Muscle of leg (tissue), 11 donors: ENCODE data around the gene BARX1. TPM values are rescaled to one million over a fixed set of nuclear protein-coding genes. Genes with fewer than 3 reads are reported as not detected.

ENCODE experiments used
- DNase-seq: peaks from one replicate; pipeline ENCODE4 v3.0.0; 2013
- H3K27ac ChIP-seq: one replicate; pipeline ENCODE4 v1.5.1; 2013; ENCODE audit warnings: mild to moderate bottlenecking, low read length, control low read depth
- H3K27me3 ChIP-seq: one replicate; pipeline ENCODE4 v1.6.1; 2013; ENCODE audit warnings: low read length; ENCODE audit not compliant: control insufficient read depth, insufficient read depth
- H3K36me3 ChIP-seq: one replicate; pipeline ENCODE4 v1.6.1; 2013; ENCODE audit warnings: low read length; ENCODE audit not compliant: control insufficient read depth, insufficient read depth
- H3K4me1 ChIP-seq: one replicate; pipeline ENCODE4 v1.6.1; 2013; ENCODE audit warnings: low read length; ENCODE audit not compliant: control insufficient read depth, insufficient read depth
- H3K4me3 ChIP-seq: one replicate; pipeline ENCODE4 v1.5.1; 2013; ENCODE audit warnings: low read length, control low read depth
- H3K9me3 ChIP-seq: replicated peaks from 2 replicates; pipeline ENCODE4 v1.6.1; 2013; ENCODE audit warnings: low read depth, low read length; ENCODE audit not compliant: control insufficient read depth
- WGBS: methylation state at CpG from one replicate; pipeline ENCODE4 v1.1.5; 2013; ENCODE audit warnings: missing lambda C conversion rate; ENCODE audit not compliant: insufficient coverage; 5-methylcytosine and 5-hydroxymethylcytosine counted together
- polyA plus RNA-seq, 8 donors: library from polyadenylated mRNA; unstranded; fragments of 120-200 nt; gene quantifications; one replicate each; pipeline versions ENCODE4 v1.2.1 to v1.2.3, GENCODE V29; 2013; ENCODE audit warnings: inconsistent platforms in 1 of 8, low replicate concordance in 1 of 8; ENCODE audit not compliant: insufficient read length in 8 of 8, insufficient read depth in 1 of 8
- total RNA-seq: library from RNA; stranded (reverse); fragments of 120-200 nt; gene quantifications from one replicate; pipeline ENCODE4 v1.2.4, GENCODE V29; 2013

BARX1 gene
- total and polyA plus RNA-seq, 9 donors: 0.09 to 0.19 (median 0.18) TPM; not detected in 6

DNA sequence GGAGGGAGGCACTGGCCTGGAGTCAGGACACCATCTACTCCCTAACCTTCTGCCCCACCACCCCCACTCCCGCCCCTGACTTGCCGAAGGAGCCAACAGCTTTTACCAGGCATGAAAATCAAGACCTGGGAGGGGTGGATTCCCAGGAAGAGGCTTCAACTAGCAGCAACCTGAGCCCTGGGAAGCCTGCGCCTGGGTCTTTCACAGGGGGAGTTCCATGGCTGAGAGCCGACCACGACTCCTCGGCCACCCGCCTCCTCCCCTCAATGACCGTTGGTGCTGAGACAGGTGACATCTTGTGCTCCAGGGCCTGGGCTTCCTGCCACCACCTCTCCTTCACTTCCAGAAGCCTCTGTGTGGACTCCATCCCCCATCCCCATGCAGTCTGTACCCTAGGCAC is 37.1 kb downstream of the BARX1 start:
- H3K27me3 ChIP-seq: peaks cover 17% of the 10 kb centered on the region
- 30% methylated on average over 7 of the region's 8 CpGs for WGBS
- H3K36me3 ChIP-seq: no peaks in the 10 kb centered on the region
- no peak for DNase-seq
- no peak overlapping the region for H3K4me3 ChIP-seq
- no peak overlapping the region for H3K27ac ChIP-seq
- no peaks in the 10 kb centered on the region for H3K4me1 ChIP-seq
- no peaks in the 10 kb centered on the region for H3K9me3 ChIP-seq

DNA sequence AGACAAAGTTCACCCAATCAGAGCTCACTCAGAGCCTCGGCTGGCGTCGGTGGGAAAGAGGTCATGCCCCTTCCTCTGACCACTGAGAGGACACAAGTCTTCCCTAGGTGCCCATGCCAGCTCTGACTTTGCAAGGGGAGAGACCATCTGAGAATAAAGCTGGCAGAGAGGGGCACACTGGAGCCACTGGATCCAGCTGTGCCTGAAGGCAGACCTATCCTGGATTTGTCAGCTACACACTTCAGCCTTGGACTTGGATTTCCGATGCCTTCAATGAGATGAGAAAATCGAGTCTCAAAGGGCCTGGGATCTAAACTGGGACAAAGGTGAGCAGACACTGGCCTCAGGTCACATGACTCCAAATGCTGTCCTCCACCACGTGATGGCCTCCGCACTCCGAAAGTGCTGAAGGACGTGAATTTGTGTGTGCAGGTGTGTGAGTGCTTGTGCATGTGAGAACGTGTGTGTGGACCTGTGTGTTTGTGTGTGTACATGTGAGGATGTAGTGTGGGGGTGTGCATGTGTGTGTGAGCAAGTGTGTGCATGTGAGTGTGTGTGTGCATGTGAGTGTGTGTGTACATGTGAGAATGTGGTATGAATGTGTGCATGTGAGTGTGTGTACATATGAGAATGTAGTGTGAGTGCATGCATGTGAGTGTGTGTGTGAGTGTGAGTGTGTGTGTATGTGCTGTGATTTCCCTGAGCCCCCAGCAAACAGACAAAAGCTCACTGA is 37.9 kb downstream of the BARX1 start:
- 80% methylated on average over 10 of the region's 10 CpGs for WGBS
- peaks cover 21% of the 10 kb centered on the region for H3K27me3 ChIP-seq
- no peaks in the 10 kb centered on the region for H3K9me3 ChIP-seq
- H3K27ac ChIP-seq: no peak overlapping the region
- H3K36me3 ChIP-seq: no peaks in the 10 kb centered on the region
- no peak for DNase-seq
- H3K4me1 ChIP-seq: peaks cover under 1% of the 10 kb centered on the region
- no peak overlapping the region for H3K4me3 ChIP-seq

DNA sequence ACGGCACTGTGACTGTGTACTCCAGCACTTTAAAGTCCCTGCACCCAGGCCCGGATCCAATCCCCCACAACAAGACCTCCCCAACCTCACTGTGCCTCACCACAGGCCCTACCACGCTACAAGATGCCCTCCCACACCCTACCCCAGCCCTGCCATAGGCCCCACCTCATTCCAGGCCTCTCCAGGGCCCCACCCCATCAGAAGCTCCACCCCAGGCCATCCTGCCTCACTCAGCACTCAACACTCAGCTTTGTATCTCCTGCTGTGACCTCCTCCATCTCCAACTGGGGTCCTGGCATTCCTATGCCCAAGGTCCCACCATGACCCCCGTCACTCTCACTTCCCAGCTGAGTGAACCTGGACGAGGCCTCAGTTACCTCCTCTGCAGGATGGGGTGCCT is 38.8 kb downstream of the BARX1 start:
- 56% methylated on average over 5 of the region's 5 CpGs for WGBS
- Histone ChIP-seq H3K4me3 (no peak overlapping the region), H3K9me3 (no peaks in the 10 kb centered on the region), H3K27ac (no peak overlapping the region), H3K36me3 (no peaks in the 10 kb centered on the region), H3K4me1 (peaks cover 3% of the 10 kb centered on the region), H3K27me3 (peaks cover 22% of the 10 kb centered on the region)
- no peak for DNase-seq

DNA sequence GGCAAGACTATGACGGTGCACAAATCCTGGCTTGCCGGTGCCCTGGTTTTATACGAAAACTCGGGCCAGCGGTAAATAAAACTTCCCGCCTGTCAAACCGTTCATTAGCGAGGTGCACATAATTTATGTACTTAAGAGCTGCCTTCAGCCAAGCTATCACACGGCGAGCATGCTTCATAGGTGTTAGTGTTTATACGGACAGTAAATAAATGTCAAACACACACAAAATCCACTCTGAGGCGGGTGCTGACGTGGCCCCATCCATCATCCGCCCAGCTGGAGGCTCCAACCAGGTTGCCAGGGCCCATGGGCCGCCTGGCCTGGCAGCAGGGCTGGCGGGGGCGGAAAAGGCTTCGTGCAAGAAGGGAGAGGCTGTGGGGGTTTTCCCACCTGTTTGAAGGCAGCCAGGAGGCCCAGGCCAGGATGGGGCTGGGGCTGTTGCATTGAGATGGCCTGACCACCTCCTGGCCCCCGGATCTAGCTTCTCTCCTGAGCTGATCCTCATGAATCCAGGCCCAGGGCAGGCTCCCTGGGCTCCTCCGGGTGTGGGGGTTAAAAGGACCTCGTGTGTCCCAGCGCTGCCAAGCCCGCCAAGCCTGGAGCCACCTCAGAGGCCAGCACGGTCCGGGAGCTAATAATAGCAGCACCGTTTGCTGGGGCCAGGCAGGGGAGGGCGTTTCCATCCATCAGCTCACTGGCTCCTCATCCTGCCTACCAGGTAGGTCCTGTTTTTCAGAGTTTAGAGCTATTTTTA is 43.2 kb downstream of the BARX1 start:
- H3K36me3 ChIP-seq: no peaks in the 10 kb centered on the region
- no peaks in the 10 kb centered on the region for H3K9me3 ChIP-seq
- peaks cover 3% of the 10 kb centered on the region for H3K4me1 ChIP-seq
- 38% methylated on average over 18 of the region's 27 CpGs for WGBS
- H3K27me3 ChIP-seq: peaks cover 20% of the 10 kb centered on the region
- DNase-seq: peak; percentile 7
- H3K4me3 ChIP-seq: no peak overlapping the region
- no peak overlapping the region for H3K27ac ChIP-seq

DNA sequence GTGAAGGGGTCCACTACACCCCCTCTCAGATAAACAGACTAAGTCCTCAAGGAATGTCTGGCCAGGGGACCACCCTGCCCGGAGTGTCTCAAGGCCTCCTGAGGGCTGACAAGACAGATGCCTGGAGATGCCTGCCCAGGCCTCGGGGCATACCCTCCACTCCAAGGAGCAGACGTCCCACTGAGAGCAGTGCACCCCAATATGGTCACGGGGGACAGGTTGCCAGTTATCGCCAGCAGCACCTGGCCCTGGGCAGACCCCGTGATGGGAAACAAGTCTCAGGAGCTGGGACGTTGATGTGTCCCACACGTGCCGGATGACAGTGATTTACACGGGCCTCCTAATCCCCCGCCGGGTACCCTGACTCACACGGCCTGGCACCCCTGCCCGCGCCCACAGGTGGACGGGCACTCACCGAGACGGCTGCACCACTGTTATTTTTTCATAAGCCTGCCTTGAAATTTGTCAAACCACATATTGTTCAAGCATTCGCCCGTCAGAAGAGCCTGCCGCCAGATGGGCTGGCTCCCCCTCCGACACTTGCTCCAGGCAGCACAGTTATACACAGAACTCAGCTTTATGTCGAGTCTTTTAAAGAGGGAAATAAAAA is 43.9 kb downstream of the BARX1 start:
- Histone ChIP-seq H3K27me3 (peaks cover 20% of the 10 kb centered on the region), H3K4me3 (no peak overlapping the region), H3K36me3 (no peaks in the 10 kb centered on the region), H3K9me3 (no peaks in the 10 kb centered on the region), H3K27ac (no peak overlapping the region), H3K4me1 (peaks cover 3% of the 10 kb centered on the region)
- no peak for DNase-seq
- 60% methylated on average over 22 of the region's 23 CpGs for WGBS

DNA sequence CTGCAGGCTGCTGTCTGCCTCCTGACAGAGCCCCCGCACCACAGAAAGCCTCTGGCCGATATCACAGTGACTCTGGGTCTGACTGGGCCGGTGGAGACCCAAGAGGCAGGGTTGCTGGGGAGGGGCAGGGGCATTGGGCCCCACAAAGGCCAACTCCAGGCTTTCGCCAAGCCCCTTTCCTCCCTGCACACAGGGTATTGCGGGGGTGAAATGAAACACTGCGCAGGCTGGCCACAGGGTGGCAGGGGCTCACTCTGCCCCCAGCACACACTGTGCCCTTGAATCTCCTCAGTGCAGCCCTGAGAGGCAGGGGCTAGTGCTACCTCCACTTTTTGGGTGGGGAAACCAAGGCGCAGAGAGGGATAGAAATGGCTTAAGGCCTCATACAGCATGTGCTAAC is 44.6 kb downstream of the BARX1 start:
- Histone ChIP-seq H3K4me1 (peaks cover 3% of the 10 kb centered on the region), H3K27me3 (peaks cover 20% of the 10 kb centered on the region), H3K4me3 (no peak overlapping the region), H3K27ac (no peak overlapping the region), H3K9me3 (no peaks in the 10 kb centered on the region), H3K36me3 (no peaks in the 10 kb centered on the region)
- no peak for DNase-seq
- WGBS: 74% methylated on average over 3 of the region's 7 CpGs

DNA sequence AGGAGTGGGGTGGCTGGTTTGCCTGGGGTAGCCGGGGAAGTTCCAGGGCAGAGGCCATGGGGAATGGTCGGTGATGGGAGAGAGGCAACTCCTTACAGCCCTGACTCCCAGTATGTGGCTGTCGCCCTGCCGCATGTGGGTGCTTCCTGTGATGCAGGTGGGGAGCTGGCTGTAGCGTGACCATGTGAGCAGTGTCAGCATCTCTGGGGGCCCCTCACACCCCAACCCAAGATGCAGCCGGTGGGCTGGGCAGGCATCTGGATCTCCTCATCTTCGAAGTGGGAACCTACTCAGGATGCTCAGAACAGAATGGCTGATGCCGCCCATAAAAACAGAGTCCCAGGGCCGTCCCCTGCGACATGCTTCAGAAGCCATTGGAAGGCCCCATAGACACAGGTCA is 45.0 kb downstream of the BARX1 start:
- no peaks in the 10 kb centered on the region for H3K36me3 ChIP-seq
- DNase-seq: no peak
- no peak overlapping the region for H3K4me3 ChIP-seq
- no peaks in the 10 kb centered on the region for H3K9me3 ChIP-seq
- H3K27me3 ChIP-seq: peaks cover 20% of the 10 kb centered on the region
- 82% methylated on average over 9 of the region's 10 CpGs for WGBS
- no peak overlapping the region for H3K27ac ChIP-seq
- peaks cover 3% of the 10 kb centered on the region for H3K4me1 ChIP-seq

DNA sequence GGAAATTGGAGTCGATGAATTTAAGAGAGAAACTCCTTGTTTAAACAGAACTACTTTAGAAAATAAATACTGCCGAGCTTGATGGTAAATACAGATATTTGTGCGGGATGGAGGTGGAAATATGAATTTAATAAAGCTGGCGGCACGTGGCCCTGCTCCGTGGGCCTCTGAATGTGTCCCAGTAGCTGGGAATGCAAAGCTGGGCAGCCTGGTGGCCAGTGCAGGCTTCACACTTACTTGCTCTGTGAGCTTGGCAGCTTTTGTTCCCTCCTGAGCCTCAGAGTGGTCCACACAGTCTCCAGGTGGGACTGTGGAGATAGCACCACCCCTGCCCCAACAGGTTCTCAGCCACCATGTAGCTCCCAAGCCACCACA is 45.9 kb downstream of the BARX1 start:
- DNase-seq: no peak
- peaks cover 17% of the 10 kb centered on the region for H3K27me3 ChIP-seq
- no peak overlapping the region for H3K4me3 ChIP-seq
- no peaks in the 10 kb centered on the region for H3K36me3 ChIP-seq
- 31% methylated on average over 4 of the region's 6 CpGs for WGBS
- peaks cover 3% of the 10 kb centered on the region for H3K4me1 ChIP-seq
- no peaks in the 10 kb centered on the region for H3K9me3 ChIP-seq
- no peak overlapping the region for H3K27ac ChIP-seq

DNA sequence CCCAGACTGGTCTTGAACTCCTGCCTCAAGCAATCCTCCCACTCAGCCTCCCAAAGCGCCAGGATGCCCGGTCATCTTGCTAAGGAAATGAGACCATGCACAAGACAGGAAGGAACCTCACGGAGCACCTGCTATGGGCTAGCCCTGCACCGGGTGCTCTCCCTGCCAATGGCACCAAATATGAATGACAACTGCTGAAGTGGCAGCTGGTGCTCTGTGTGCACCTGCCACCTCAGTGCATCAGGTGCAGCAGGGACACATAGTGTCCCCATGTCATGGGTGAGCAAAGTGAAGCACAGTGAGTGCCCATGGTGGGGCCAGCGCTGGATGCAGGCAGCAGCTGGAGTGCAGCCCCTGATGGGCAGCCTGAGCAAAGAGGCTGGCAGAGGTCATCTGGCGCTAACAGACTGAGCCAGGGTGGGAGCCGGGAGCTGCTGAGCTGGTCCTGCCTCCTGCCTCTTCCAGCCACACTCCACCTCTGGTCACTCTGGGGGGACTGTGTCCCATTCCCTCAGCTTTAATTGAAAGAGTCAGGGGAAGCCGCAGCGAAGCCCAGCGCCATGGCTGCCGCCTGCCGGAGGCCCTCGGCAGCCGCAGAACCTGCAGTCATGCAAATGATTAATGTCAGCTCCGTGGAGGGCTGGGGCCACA is 46.4 kb downstream of the BARX1 start:
- no peak overlapping the region for H3K27ac ChIP-seq
- H3K4me1 ChIP-seq: peaks cover 3% of the 10 kb centered on the region
- no peaks in the 10 kb centered on the region for H3K36me3 ChIP-seq
- H3K4me3 ChIP-seq: no peak overlapping the region
- DNase-seq: no peak
- WGBS: 55% methylated on average over 8 of the region's 15 CpGs
- H3K9me3 ChIP-seq: no peaks in the 10 kb centered on the region
- peaks cover 17% of the 10 kb centered on the region for H3K27me3 ChIP-seq
